CD14-positive monocyte (primary cell): ENCODE results near the gene NDUFA5. TPM values are rescaled to one million over a fixed set of nuclear protein-coding genes. Genes with fewer than 3 reads are reported as not detected.

ENCODE experiments used
- DNase-seq, 3 donors: peaks; one replicate each; pipeline ENCODE4 v3.0.0-alpha.2; 2011 to 2022
- H2AFZ ChIP-seq: 2 replicates; pipeline ENCODE4 v1.6.0; 2012; ENCODE audit warnings: mild to moderate bottlenecking, low read depth, low read length, inconsistent platforms; ENCODE audit not compliant: insufficient read depth, poor library complexity, severe bottlenecking
- H3K27ac ChIP-seq, 2 donors: 1 replicate in 1 of 2; 2 replicates in 1 of 2; pipeline ENCODE4 v1.5.1; 2012 to 2013; ENCODE audit warnings: low read length in 2 of 2, control low read depth in 1 of 2, inconsistent platforms in 1 of 2, low read depth in 1 of 2, mild to moderate bottlenecking in 1 of 2
- H3K27me3 ChIP-seq, 2 donors: one replicate each; pipeline versions ENCODE4 v1.6.0 to v1.6.1; 2011 to 2013; ENCODE audit warnings: low read length in 2 of 2; ENCODE audit not compliant: control insufficient read depth in 2 of 2, insufficient read depth in 2 of 2
- H3K36me3 ChIP-seq, 2 donors: replicated peaks in 1 of 2; 1 replicate in 1 of 2; 2 replicates in 1 of 2; pipeline versions ENCODE4 v1.5.1 to v1.6.1; 2012 to 2013; ENCODE audit warnings: low read length in 2 of 2, control low read depth in 1 of 2, inconsistent platforms in 1 of 2, mild to moderate bottlenecking in 1 of 2; ENCODE audit not compliant: insufficient read depth in 2 of 2, control insufficient read depth in 1 of 2
- H3K4me1 ChIP-seq, 2 donors: 1 replicate in 1 of 2; 2 replicates in 1 of 2; pipeline versions ENCODE4 v1.5.1 to v1.6.1; 2012 to 2013; ENCODE audit warnings: low read length in 2 of 2, control low read depth in 1 of 2, inconsistent platforms in 1 of 2, mild to moderate bottlenecking in 1 of 2, moderate library complexity in 1 of 2; ENCODE audit not compliant: insufficient read depth in 2 of 2, control insufficient read depth in 1 of 2
- H3K4me2 ChIP-seq: replicated peaks from 2 replicates; pipeline ENCODE3; 2012; ENCODE audit warnings: low read length, moderate library complexity, mild to moderate bottlenecking; ENCODE audit not compliant: poor library complexity, severe bottlenecking; ENCODE audit errors: extremely low read depth
- H3K4me3 ChIP-seq, 3 experiments: fragments of 200-600 bp in 1 of 3; sonication (generic) in 1 of 3; replicated peaks in 1 of 3; 1 replicate in 2 of 3; 2 replicates in 1 of 3; pipeline ENCODE4 v1.5.1; 2011 to 2013; ENCODE audit warnings: low read length in 3 of 3, mild to moderate bottlenecking in 3 of 3, control low read depth in 2 of 3, low read depth in 2 of 3, inconsistent platforms in 1 of 3, moderate library complexity in 1 of 3
- H3K79me2 ChIP-seq: 2 replicates; pipeline ENCODE4 v1.6.0; 2012; ENCODE audit warnings: mild to moderate bottlenecking, control low read depth, inconsistent platforms, low read length, moderate library complexity; ENCODE audit not compliant: insufficient read depth
- H3K9ac ChIP-seq: 2 replicates; pipeline ENCODE4 v1.6.0; 2017; ENCODE audit warnings: low read length, mild to moderate bottlenecking; ENCODE audit not compliant: insufficient read depth, poor library complexity, severe bottlenecking
- H3K9me3 ChIP-seq, 2 donors: replicated peaks in 1 of 2; 1 replicate in 1 of 2; 2 replicates in 1 of 2; pipeline versions ENCODE4 v1.5.1 to v1.6.1; 2012 to 2013; ENCODE audit warnings: low read length in 2 of 2, control low read depth in 1 of 2; ENCODE audit not compliant: control insufficient read depth in 1 of 2, insufficient read depth in 1 of 2
- H4K20me1 ChIP-seq: 2 replicates; pipeline ENCODE4 v1.6.0; 2012; ENCODE audit warnings: mild to moderate bottlenecking, low read length, control low read depth, moderate library complexity; ENCODE audit not compliant: insufficient read depth
- H3K27ac Mint-ChIP-seq, 7 donors: one replicate each; pipeline ENCODE4 v1.8.0; 2020; ENCODE audit warnings: mild to moderate bottlenecking in 7 of 7, mixed read lengths in 7 of 7, moderate library complexity in 6 of 7, inconsistent platforms in 2 of 7
- H3K27me3 Mint-ChIP-seq, 3 donors: one replicate each; pipeline ENCODE4 v1.8.0; 2021 to 2022; ENCODE audit warnings: low read depth in 3 of 3, mild to moderate bottlenecking in 3 of 3, mixed read lengths in 3 of 3, moderate library complexity in 3 of 3, inconsistent platforms in 1 of 3
- H3K36me3 Mint-ChIP-seq, 2 donors: one replicate each; pipeline ENCODE4 v1.8.0; 2020; ENCODE audit warnings: mixed read lengths in 2 of 2, inconsistent platforms in 1 of 2, mild to moderate bottlenecking in 1 of 2
- H3K4me1 Mint-ChIP-seq: one replicate; pipeline ENCODE4 v1.8.0; 2020; ENCODE audit warnings: mild to moderate bottlenecking, mixed read lengths
- H3K4me3 Mint-ChIP-seq, 2 donors: one replicate each; pipeline ENCODE4 v1.8.0; 2020; ENCODE audit warnings: mild to moderate bottlenecking in 2 of 2, mixed read lengths in 2 of 2, moderate library complexity in 1 of 2
- H3K9me3 Mint-ChIP-seq, 7 donors: one replicate each; pipeline ENCODE4 v1.8.0; 2020 to 2022; ENCODE audit warnings: mixed read lengths in 7 of 7, mild to moderate bottlenecking in 6 of 7, moderate library complexity in 6 of 7, inconsistent platforms in 2 of 7
- WGBS: methylation state at CpG from one replicate; pipeline ENCODE4 v1.1.5; 2013; ENCODE audit warnings: missing lambda C conversion rate; ENCODE audit not compliant: insufficient coverage; 5-methylcytosine and 5-hydroxymethylcytosine counted together
- intact Hi-C, 2 donors: fragments of 100-400 bp; cut with micrococcal nuclease; formaldehyde crosslinking; loops; one replicate each; pipeline versions ENCODE4 v1.15.0 to v1.15.1; 2023
- polyA plus RNA-seq, 3 donors: library from polyadenylated mRNA; depleted of rRNA in 1 of 3; unstranded in 2 of 3; stranded (reverse) in 1 of 3; fragments of 300-500 nt in 2 of 3; fragments of >200 nt in 1 of 3; fragmentation: Illumina TruSeq in 2 of 3; gene quantifications; 1 replicate in 2 of 3; 2 replicates in 1 of 3; pipeline ENCODE4 v1.2.3, GENCODE V29; 2012 to 2021
- TF ChIP-seq, protein P1 (sequence below): fragments of 200-600 bp; IDR thresholded peaks from one replicate; pipeline ENCODE4 v1.8.0; 2022; ENCODE audit warnings: antibody characterized with exemption, mild to moderate bottlenecking

The NDUFA5 gene
- polyA plus RNA-seq, 3 donors = 6.9 to 49.2 (median 37.3) TPM

DNA sequence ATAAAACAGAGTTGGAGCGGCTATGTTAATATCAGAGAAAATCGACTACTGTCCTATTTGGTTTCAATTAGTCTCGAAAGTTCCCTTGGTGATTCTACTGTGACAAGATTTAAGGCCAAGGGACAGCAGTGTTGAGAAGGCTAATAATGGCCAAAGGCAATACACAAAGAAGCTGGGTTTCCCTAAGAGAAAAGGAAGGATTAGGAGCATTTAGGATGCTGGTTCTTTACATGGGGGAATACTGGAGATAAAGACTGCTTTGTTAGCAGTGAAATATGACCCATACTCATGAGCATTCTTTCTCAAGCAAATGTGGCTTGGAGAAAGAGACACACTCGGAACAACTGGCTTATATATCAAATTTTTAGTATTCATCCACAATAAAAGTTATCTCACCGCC, 55.4 kb downstream of the NDUFA5 start:
- Histone ChIP-seq H3K4me2 (no peak overlapping the region), H3K4me3 (no peak overlapping the region), H3K27ac (no peak overlapping the region), H3K27me3 (no peaks in the 10 kb centered on the region), H3K4me1 (no peaks in the 10 kb centered on the region), H3K36me3 (no peaks in the 10 kb centered on the region), H3K9me3 (peaks cover 7 to 11% of the 10 kb centered on the region in 2 donors), H4K20me1 (no peaks in the 10 kb centered on the region), H3K9ac (no peak overlapping the region), H3K79me2 (no peaks in the 10 kb centered on the region), H2AFZ (no peak overlapping the region)
- Mint-ChIP-seq H3K27me3 (peaks cover 3 to 6% (median 4%) of the 10 kb centered on the region in 3 donors), H3K27ac (no peak overlapping the region), H3K4me3 (no peak overlapping the region), H3K9me3 (peaks cover 5 to 18% (median 13%) of the 10 kb centered on the region in 7 donors), H3K4me1 (no peaks in the 10 kb centered on the region), H3K36me3 (no peaks in the 10 kb centered on the region)
- TF ChIP-seq, protein P1, sequence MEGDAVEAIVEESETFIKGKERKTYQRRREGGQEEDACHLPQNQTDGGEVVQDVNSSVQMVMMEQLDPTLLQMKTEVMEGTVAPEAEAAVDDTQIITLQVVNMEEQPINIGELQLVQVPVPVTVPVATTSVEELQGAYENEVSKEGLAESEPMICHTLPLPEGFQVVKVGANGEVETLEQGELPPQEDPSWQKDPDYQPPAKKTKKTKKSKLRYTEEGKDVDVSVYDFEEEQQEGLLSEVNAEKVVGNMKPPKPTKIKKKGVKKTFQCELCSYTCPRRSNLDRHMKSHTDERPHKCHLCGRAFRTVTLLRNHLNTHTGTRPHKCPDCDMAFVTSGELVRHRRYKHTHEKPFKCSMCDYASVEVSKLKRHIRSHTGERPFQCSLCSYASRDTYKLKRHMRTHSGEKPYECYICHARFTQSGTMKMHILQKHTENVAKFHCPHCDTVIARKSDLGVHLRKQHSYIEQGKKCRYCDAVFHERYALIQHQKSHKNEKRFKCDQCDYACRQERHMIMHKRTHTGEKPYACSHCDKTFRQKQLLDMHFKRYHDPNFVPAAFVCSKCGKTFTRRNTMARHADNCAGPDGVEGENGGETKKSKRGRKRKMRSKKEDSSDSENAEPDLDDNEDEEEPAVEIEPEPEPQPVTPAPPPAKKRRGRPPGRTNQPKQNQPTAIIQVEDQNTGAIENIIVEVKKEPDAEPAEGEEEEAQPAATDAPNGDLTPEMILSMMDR = no peak
- intact Hi-C loops = no loop called here
- WGBS = 100% methylated on average over 3 of the region's 5 CpGs
- no peak for DNase-seq

DNA sequence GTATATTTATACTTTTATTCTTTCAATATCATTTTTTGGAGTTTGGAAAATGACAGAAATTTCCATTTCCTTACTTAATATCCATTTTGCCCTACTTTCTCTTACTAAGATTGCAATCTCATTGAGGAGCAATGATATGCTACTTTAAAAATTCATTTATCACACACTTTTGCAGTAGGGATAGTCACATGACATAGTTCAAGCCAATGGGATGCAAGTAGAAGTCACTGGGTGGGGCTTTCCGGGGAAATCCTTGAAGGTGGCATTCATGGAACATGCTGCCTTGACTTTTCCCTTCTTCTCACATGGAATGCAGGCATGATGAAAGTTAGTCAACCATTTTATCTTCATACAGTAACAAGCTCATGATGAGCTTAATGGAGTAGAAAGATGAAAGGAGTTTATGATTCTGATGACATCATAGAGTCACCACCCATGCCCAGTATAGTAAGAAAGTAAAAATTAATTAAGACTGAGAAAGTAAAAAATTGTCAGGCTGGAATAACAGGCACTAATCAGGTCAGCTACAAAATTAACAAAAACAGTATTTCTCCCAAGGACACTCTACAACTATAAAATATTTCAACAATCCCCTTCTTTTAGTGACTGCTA, 56.6 kb downstream of the NDUFA5 start:
- H3K27ac Mint-ChIP-seq = no peak overlapping the region
- no CpG with 5 or more reads among the region's 1 CpG for WGBS

More for the DNA sequence above, 56.6 kb downstream of the NDUFA5 start:
- H3K4me3 ChIP-seq = no peak overlapping the region
- H4K20me1 ChIP-seq = no peaks in the 10 kb centered on the region
- H2AFZ ChIP-seq = no peak overlapping the region
- H3K79me2 ChIP-seq = no peaks in the 10 kb centered on the region
- H3K4me2 ChIP-seq = no peak overlapping the region
- Mint-ChIP-seq H3K9me3 (peaks cover 5 to 14% (median 12%) of the 10 kb centered on the region in 7 donors), H3K36me3 (no peaks in the 10 kb centered on the region), H3K4me1 (no peaks in the 10 kb centered on the region), H3K27me3 (peaks cover 4 to 6% (median 5%) of the 10 kb centered on the region in 3 donors), H3K4me3 (no peak overlapping the region)
- intact Hi-C loops = no loop called here
- peaks cover 7 to 11% of the 10 kb centered on the region in 2 donors for H3K9me3 ChIP-seq
- H3K4me1 ChIP-seq = no peaks in the 10 kb centered on the region
- TF ChIP-seq, protein P1 = no peak
- no peak overlapping the region for H3K9ac ChIP-seq
- H3K27me3 ChIP-seq = no peaks in the 10 kb centered on the region
- no peak overlapping the region for H3K27ac ChIP-seq
- no peak for DNase-seq
- H3K36me3 ChIP-seq = no peaks in the 10 kb centered on the region
